GM18499 (cell line): Measurements from ENCODE around the gene ZNF787.
A peak's percentile ranks its signal among the peaks of the same experiment; 100 is the strongest.
"Not testable (repeated sequence)": the region's sequence is repeated elsewhere in the genome, so short reads cannot be mapped to it uniquely, and the experiment has no call there.

Experiments
- ATAC-seq: cut with Tn5 transposase; IDR thresholded peaks from one replicate; pipeline ENCODE4 v1.9.1; 2021; ENCODE audit warnings: moderate number of reproducible peaks; ENCODE audit not compliant: insufficient read depth, unreplicated experiment

ZNF787 gene

DNA sequence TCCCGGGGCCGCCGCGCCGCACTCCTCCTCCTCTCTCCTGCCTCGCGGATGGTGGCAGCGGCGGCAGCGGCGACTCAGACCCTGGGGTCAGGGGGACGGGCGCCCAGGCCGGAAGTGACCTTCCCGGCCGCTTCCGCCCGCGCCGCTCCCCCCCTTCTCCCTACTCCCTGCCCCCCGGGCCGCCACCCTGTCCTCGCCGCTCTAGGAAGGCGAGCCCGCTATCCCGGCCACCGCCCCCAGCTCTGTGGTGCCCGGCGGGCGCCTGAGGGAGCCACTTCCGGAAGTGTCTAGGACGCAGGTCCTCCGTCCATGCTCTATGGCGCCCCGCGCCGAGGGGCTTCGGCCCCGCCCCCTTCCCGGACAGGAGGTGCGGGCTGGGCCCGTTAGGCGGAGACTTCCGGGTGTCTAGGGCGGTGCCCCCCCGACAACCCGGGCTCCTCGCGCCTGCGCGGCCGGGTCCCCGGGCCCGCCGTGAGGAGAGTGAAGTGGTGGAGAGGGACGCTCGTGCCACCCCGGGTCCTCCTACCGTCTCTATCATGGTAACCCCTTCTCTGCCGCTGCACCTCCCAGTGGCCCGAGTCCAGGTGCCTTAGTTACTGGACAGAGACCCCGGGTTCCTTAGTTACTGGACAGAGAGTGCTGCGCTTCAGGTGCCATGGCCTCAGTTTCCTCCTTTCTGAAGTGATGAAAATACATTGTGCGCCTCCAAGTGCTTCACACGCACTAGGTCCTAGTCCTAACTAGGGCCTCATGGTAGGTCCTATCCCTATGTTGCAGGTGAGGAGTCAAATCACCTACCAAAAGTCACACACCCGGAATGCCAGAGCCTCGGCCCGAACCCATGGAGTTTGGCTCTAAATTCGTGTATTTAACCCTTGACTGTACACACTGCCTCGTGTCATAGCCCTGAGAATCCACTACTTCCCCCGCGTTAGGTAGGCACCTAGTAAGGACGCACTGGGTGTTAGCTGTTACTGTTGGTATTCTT lies at the start of gene ZNF787:
ZNF787 (minus strand) TSS at position 116 of the 988 bp plus-strand sequence. CDS start 18,078 bp downstream, outside the sequence.
- ATAC-seq: peak; percentile 70

DNA sequence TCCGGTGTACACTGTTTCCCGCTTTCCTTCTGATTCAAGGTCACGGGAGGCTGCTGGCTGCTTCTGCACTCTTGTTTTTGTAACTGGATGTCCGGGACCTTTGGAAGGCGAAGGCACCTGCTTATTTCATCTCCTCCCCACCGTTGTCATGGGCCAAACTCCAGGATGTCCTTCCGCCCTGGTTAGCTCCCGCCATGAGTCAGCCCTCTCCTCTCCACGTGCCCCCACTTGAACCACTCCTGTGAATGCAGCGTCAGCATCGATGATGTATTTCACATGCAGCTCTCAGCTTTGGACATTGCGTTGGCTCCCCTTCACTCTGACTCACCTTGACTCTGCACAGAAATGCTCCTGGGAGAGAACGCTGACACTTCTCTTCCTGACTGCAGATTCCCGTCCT lies 49.2 kb upstream of the ZNF787 start:
- no peak for ATAC-seq

- no peak for ATAC-seq
Observed at GRCh38 chr19:56167064-56167578, 46.0 kb upstream of the ZNF787 start.

DNA sequence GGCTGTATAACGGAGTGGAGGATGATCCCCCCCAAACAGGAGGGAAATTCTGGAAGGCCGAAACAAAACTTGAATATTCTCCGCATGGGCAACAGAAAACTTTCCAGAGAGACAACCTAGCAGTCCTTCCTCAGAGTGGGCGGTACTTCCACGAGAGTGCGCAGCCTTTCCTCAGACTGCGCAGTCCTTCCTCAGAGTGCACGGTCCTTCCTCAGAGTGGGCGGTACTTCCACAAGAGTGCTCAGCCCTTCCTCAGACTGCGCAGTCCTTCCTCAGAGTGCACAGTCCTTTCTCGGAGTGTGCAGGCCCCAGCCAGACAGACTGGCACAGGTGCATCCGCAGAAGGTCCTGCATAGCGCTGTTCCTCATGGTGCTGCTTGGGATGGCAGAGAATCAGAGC lies 42.0 kb upstream of the ZNF787 start:
- ATAC-seq: no peak

GRCh38 chr19:56162258-56162657 lies 41.2 kb upstream of the ZNF787 start:
- ATAC-seq: no peak

GRCh38 chr19:56161534-56161933 lies 40.4 kb upstream of the ZNF787 start:
- ATAC-seq: no peak

GRCh38 chr19:56159622-56160271 lies 38.7 kb upstream of the ZNF787 start:
- no peak for ATAC-seq

GRCh38 chr19:56159009-56159559 lies 38.0 kb upstream of the ZNF787 start:
- ATAC-seq: no peak

GRCh38 chr19:56158170-56158757 lies 37.2 kb upstream of the ZNF787 start:
- no peak for ATAC-seq

DNA sequence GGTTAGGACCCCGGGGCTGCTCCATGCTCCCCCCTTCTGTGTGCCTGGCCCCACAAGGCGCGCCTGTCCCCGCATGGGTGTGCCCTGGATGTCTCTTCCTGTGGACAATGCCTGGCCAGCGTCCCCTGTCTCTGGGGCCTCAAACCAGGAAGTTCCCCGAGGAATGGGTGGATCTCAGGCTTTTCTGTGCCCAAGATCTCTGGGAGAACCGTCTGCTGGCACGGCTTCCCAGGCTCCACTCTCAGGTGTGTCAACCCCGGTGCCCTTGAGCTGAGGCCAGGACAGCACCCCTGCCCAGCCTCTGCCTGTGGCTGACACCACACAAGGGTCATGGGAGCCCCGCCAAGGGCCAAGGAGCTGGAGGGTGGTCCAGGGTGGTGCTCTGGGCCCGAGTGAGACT lies 35.7 kb upstream of the ZNF787 start:
- ATAC-seq: no peak

DNA sequence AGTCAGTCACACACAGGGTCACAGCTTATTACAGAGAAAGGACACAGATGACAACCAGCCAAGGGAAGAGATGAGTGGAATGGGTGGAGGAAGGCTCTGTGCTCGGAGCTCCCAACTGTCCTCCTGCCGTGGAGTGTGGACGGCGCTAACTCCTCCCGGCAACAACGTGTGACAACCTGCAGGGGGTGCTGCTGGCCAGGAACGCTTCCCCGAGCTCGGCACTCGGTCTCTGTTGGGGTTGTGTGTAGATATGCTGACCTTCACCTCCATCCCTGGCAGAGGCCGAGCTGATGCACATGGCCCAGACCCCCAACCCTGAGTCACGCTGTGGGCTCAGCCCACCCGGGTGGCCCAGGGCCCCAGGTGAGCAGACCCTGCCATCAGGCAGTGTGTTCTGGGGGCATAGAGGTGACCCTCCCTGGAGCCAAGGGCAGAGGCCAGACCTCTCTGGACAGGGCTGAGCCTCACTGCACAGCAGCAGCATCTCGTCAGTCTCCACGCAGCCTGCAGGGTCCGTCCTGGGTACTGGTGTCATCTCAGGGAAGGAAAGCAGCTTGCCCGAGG lies 34.1 kb upstream of the ZNF787 start:
- no peak for ATAC-seq

DNA sequence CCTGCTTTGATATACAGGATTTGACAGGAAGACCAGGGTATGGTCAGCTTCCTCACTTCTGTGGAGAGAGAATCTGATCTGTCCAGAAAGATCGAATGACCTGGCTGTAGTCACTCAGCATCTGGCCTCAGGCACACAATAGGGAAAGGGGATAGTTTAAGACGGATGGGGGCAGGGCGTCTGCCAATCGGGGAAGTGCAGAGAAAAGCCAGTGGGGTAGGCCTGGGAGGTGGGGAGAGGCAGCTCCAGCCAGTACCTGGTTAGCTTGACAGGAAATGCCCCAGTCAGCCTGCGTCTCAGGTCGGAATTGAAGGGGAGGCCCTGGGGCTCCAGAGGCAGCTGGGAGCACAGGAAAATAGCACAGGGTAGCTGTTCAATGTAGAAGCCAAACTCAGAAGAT lies 32.4 kb upstream of the ZNF787 start:
- no peak for ATAC-seq

DNA sequence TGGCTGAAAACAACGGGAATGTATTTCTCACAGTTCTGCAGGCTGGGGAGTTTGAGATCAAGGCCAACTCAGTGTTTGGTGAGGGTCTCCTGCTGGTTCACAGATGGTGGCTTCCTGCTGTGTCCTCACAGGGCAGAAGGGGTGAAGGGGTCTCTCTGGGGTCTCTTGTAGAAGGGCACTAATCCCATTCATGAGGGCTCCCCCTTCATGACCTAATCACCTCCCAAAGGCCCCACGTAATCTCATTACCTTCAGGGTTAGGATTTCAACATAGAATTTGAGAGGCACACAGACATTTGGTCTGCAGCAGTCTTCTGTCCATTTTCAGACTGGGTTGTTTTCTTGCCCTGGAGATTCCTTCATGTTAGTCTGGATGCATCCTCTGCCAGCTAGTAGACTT lies 31.5 kb upstream of the ZNF787 start:
- no peak for ATAC-seq

GRCh38 chr19:56150358-56150757 lies 29.3 kb upstream of the ZNF787 start:
- ATAC-seq: no peak

DNA sequence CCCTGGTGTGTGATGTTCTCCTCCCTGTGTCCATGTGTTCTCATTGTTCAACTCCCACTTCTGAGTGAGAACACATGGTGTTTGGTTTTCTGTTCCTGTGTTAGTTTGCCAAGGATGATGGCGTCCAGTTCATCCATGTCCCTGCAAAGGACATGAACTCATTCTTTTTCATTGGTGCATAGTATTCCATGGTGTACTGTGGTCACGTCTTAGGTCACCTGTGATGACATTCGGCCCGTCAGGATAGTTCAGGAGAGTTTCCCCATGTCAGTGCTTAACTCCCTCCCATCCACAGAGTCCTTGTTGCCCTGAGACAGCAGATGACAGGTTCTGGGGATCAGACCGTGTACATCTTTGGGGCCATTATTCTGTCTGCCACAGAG lies 28.6 kb upstream of the ZNF787 start:
- no peak for ATAC-seq

- ATAC-seq: not testable (repeated sequence)
Observed at GRCh38 chr19:56148955-56149655, 28.0 kb upstream of the ZNF787 start.

- no peak for ATAC-seq
Observed at GRCh38 chr19:56148096-56148495, 27.0 kb upstream of the ZNF787 start.

- ATAC-seq: no peak
Observed at GRCh38 chr19:56147307-56147706, 26.2 kb upstream of the ZNF787 start.

- no peak for ATAC-seq
Observed at GRCh38 chr19:56146904-56147303, 25.8 kb upstream of the ZNF787 start.

DNA sequence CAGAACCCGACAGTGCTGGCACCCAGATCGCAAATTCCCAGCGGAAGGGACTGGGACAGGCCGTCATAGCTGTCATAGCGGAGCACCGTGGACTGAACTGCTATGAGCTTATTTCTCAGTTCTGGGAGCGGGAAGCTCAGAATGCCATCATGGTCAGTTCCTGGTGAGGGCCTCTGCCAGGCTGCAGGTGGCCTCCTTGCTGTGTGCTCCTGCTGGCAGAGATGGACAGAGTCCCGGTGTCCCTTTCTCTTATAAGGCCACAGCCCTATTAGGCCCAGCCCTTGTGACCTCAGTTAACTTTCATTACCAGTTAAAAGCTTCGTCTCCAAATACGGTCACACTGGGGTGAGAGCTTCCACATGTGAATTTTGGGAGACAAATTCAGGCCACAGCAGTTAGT lies 24.6 kb upstream of the ZNF787 start:
- no peak for ATAC-seq
